ENCODE measurements around the gene NT5DC3.

Gene NT5DC3

DNA sequence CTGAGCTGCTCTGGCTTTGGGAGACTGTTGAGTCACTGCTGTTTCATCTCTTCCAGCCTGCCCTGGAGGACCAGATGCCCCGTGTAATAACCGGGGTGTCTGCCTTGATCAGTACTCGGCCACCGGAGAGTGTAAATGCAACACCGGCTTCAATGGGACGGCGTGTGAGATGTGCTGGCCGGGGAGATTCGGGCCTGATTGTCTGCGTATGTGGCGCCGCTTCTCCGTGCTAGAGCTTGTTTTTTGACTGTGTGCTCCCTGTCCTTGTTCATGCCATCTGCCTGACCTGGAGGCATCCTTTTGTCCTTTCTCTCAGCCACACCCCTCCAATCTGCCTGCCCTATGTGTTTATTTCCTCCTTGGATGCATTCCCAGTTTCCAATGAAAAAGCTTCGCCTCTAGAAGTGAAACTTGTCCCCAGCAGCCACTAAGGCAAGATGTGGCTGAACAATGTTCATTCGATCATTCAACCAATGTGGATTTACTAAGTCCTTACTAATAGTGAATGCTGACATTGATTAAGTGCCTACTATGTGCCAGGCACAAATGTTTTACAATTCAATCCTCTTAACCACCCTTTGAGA is 98.6 kb downstream of the NT5DC3 start:
- no peak for DNase-seq

DNA sequence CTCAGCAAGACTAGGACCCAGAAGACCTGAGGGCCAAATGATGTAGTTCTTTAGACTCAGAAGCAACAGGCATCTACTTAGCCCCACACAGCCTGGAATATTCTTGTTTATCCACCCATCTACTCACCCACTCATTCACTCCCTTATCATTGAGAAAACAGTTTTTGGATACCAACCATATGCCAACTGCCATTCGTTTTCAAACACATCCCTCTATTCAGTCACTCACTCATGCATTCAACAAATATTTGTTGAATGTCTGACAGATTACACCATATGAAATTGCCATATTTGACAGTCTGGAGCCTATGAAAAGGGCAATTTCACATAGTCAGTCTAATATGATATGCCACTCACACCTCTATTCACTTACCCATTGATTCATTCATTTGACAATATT is 103.2 kb downstream of the NT5DC3 start:
- no peak for DNase-seq

DNA sequence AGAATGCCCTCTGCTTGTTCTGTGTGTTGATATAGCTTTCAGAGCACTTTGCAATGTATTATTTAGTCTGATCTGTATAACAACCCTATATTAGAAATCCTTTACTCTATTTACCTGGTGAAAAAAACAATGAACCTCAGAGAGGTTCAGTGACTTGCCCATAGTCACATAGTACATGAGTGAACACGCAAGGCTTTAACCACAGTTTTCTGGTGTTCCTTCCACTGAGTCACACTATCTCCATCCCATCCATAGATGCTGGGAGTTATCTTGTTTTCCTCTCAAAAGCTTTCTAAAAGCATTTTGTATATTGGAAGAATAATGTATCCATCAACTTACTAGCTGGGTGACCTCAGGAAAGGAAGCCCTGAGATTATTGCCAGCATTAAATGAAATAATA is 104.5 kb downstream of the NT5DC3 start:
- DNase-seq: no peak

DNA sequence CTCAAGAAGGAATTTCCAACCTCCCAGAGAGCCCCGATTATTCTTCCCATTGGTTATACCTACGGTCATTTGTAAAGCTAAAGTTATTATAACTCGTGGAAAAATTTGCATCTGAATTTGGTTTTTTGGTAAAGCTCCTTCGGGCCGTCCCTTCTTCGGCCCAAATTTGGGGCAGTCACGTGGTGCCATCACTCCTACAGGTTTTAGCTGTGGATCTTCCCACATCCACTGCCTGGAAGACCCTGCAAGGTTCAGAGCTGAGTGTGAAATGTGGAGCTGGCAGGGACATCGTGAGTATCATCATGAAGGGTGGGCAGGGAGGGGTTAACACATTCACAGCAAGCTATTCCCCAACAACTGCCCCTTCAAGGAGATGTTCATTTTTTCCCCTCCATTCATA is 105.7 kb downstream of the NT5DC3 start:
- DNase-seq: no peak

DNA sequence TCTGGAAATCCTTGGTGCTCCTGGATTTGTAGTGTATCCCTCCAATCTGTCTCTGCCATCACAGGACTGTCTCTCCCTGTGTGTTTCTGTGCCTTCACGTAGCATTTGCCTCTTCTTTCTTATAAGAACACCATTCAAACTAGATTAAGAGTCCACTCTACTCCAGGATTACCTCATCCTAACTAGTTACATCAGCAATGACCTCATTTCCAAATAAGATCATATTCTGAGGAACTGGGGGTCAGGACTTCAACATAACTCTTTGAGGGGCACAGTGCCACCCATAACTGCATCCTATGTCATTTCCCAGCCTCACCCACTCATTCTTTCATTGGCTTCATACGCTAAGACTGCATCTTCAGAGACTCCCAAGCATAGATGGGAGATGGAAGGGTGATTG is 106.2 kb downstream of the NT5DC3 start:
- no peak for DNase-seq

DNA sequence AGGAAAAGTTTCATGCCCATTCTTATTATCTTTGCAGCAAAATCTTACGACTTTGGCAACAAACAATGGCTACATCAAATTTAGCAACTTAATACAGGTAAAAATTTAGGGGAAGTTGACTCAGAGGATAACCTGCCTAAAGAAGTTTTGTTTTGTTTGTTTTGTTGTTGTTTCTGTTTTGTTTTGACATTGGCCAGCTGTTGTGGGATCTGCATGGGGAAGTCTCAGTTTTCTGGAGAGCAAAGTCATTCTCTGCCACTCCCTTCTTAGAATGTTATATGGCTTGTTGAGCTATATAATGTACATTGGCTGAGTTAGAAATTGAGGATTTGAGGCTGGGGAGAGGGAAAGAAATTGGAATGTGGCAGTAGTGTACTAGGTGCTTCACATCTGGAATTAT is 109.5 kb downstream of the NT5DC3 start:
- no peak for DNase-seq

DNA sequence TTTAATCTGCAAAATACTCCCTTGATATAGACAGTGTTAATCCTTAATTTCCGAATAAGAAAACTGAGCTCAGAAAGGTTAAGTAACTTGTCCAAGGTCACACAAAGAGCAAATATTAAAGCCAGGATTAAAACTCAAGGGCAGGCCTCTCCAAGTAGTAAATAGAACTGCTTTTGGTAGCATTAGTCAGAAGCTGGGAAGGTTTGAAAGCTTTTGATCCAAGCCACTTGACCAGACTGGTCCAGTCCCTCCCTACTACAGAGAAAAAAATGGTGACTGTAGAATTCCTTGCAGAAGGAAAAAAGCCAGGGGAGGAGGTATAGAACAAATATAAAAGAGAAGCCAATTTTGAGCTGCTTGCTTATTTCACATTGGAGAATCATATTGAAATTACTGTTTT is 111.5 kb downstream of the NT5DC3 start:
- peak; percentile 6 for DNase-seq

DNA sequence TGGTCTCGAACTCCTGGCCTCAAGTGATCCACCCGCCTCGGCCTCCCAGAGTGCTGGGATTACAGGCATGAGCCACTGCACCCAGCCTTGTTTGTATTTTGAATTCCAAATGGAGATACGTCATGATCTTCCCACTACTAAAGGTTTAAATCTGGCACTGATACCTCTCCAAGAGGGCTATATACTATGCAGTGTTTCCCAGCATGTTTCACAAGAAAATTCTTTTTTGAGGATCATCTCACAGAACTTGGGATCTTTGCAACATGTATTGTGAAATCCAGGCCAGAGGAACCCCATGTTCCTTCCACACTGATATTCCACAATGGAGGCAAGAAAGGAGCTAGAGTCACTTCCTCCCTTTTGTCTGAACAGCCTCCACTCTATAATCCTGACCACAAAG is 112.7 kb downstream of the NT5DC3 start:
- DNase-seq: peak; percentile 70

DNA sequence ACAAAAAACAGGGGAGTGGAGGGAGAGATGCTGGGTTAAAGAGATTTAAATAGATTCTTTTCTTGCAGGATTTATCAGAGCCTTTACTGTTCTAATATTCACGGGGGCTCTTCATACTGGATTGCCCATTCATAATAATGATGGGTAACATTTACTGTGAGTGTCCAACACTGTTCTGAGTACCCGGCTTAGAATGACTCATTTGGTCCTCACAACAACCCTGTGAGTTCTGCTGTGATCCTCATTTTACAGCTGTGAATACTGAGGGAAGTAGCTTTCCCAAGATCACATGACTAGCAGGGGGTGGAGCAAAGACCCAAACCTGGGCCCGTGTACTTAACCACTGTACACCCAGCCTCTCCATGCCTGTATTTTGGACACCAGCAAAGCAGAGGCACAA is 113.4 kb downstream of the NT5DC3 start:
- no peak for DNase-seq

DNA sequence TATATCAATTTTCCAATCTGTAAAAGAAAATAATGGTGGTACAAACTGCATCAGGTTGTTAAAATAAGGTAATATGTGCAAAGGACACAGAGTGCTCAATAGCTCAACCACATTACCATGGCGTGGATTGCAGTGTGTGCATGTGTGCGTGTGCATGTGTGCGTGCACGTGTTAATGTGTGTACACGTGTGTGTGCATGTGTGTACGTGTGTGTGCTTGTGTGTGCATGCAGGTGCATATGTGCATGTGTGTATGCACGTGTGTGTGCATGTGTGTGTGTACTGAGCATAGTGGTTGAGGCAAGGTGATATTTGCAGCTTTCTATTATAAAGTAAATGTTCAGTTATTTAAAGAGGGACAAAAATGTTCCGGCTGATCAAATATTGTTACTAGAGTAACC is 115.6 kb downstream of the NT5DC3 start:
- no peak for DNase-seq

All from HCEC 1CT (cell line).